NCI-H524 (cell line): ENCODE results near the gene IVD.

Source experiments
- DNase-seq, 2 experiments: peaks; one replicate each; lab custom pipeline; 2025; lab: John Stamatoyannopoulos, UW

The IVD gene

DNA sequence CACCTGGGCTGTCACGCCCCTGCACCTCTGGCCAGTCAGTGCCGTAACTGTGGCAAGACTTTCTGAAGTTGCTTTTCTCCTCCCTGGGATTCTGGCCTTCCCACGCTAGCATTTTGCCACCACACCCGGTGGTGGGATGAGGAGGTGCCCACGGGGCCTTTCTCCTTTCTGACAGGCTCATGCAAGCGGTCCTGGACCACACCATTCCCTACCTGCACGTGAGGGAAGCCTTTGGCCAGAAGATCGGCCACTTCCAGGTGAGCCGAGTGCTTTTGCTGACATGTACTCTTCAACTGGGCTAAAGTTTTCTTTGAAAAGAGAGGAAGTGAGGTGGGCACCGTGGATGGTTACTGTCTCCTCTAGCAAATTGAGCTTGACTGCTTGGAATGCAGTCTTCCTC lies 9.6 kb downstream of the IVD start:
- no peak for DNase-seq

- no peak for DNase-seq
Measured at GRCh38 chr15:40416056-40416455, 10.5 kb downstream of the IVD start.

DNA sequence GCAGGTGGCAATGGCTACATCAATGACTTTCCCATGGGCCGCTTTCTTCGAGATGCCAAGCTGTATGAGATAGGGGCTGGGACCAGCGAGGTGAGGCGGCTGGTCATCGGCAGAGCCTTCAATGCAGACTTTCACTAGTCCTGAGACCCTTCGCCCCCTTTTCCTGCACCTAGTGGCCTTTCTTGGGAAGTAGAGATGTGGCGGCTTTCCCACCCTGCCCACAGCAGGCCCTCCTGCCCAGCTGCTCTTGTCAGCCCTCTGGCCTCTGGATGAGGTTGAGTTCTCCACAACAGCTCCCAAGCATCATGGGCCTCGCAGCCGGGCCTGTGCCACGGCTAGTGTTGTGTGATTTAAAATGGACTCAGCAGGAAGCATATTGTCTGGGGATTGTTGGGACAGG lies 12.5 kb downstream of the IVD start:
- no peak for DNase-seq

DNA sequence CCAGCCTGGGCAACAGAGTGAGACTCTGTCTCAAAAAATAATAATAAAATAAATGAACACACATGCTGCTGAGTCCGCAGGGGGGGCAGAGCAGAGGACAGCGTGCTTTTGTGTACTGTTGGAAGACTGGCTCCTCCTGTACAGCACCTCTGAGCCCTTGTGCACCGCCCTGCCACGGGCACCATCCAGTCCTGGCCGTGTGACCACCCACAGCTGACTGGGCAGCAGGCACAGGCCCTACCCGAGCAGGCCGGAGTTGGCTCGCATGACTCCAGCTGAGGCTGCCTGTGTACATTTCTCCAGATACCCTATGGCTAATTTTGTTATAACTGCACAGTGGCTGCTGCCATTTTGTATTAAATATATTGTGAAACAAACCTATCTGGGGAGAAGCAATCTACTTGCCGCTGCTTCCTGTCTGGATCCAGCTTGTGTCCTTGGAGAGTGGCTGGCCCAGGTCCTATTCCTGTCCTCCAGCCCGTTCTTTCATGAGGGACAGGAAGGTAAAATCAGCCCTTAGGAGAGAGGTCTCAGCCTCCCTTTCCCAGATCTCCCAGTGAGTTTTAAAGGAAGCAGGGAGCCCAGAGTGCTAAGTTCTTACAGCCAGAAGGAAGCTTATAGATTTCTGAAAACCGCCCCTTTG lies 14.6 kb downstream of the IVD start:
- no peak for DNase-seq

DNA sequence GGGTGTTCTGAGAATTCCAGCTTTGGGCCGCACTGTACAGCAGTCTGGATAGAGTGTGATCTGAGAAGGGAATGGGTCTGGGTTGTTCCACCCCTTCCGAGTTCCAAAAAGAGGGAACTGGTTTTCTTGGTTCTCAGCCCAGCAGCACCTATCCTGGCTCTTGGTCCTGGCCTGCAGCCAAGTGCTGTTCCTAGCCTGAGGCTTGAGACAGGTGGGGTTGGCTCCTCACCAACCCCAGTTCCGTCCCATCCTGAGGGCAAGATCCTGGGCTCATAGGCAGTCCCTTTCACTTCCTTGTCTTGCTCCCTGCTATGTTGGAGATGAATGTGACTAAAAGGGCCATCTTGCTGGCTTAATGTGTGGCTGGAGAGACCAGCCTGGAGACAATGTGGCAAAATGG lies 15.2 kb downstream of the IVD start:
- peak in 1 of 2 experiments; percentile 51 for DNase-seq

DNA sequence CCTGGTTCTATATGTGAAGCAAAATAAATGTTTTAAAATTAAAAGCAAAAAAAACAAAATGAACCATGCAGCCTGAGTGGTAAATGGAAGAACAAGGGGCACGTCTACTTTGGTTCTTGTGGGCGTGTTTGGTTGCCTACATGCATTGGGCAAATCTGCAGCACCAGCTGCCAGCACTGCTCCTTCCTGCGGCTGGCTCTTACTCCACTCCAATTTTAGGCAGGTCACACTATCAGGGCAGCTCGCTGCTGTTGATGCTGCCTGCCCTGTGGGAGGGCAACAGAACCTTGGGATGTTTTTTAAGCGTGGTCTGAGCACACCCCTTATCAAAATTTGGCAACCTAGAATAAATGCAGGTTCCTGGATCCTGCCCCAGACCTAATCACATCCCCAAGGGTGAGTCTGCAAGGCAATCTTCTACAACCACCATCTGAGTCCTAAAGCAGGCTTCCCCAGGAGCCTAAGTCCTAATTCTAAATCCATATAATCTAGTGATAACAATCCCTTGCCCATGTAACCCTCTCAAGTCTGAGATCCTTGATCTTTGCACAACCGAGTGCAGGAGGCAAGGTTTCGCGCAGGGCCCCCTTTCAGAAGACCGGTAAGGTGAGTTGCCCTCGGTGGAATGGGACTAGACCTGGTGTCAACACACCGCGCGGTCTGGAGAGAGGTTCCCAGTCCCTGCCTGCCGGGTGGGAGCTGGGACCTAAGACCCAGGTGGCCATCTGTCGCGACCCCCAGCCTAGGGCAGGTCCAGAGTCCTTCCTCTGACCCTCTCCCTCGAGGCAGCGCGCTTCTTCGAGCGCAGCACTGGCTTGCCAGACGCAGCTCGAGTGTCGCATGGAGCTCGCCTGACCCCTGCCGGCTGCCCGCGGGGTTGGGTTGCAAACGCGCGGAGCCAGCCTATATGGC lies 15.9 kb downstream of the IVD start:
- peak; percentile 66 to 75 for DNase-seq

- peak in 1 of 2 experiments; percentile 46 for DNase-seq
Measured at GRCh38 chr15:40424483-40425115, 19.0 kb downstream of the IVD start.

GRCh38 chr15:40425681-40426080 lies 20.1 kb downstream of the IVD start:
- no peak for DNase-seq

DNA sequence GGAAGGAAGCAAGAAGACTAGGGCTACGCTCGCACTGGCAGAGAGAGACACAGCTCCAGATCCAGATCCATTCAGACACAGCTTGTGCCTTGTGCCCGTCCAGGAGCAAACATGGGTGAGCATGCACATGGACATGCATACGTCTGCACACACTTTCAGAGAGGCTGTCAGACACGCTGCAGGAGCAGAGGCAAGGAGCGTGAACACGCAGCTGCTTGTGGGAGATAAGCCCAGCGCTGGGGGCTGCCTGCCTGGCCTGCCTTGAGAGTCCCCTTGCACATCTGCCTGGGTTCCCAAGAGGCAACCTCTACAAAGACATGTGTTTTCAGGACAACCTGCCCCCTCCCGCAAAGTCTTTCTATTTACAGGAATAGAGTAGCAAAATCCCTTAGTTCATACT lies 21.6 kb downstream of the IVD start:
- DNase-seq, result no peak

DNA sequence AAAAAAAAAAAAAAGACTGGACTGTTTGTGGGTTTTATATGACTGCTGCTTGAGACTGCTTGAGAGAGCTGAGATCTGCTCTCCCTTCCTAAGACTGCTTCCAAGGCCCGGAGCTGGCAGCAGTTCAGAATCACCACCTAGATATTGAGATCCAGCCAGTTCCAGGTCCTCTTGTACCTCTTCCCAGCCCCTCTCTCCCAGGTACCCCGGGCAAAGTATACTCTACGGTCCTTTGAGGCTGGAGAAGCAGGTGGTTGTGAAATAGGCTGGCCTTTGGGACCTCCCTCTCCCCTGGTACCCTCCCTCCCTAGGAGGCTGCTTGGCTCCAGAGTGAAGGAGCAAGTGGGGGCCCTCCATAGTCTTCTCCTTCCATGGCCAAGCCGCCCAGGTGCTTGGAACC lies 22.6 kb downstream of the IVD start:
- DNase-seq, result no peak

GRCh38 chr15:40429068-40429710 lies 23.6 kb downstream of the IVD start:
- no peak for DNase-seq

DNA sequence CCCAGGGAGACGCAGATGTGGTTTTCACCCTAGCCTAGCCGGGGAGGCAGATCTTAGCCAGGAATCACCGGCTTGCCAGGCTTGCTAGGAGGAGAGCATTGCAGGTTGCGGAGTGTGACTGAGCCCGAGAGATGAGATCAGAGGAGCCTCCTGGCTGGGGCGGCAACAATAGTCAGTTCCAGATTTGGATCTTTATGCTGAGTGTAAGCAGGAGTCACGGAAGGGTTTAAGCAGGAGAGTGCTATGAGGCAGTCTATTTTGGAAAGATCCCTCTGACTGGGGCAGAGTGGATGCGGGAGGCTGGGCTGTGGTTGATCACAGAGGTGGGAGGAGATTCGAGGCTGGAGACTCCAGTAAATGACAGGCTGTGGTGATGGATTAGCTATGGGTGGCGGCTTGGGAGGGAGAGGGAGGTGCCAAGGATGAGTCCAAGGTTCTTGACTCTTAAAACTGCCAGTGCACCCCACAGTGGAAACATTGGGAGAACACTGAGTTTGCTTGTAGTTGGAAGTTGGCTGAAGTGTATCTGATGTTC lies 24.7 kb downstream of the IVD start:
- DNase-seq, result peak in 1 of 2 experiments; percentile 26

GRCh38 chr15:40435023-40435709 lies 29.6 kb downstream of the IVD start:
- DNase-seq, result no peak

GRCh38 chr15:40435710-40436089 lies 30.1 kb downstream of the IVD start:
- DNase-seq, result no peak

GRCh38 chr15:40436116-40436891 lies 30.7 kb downstream of the IVD start:
- DNase-seq, result peak in 1 of 2 experiments; percentile 43

- DNase-seq, result peak in 1 of 2 experiments; percentile 56
Measured at GRCh38 chr15:40436892-40437751, 31.5 kb downstream of the IVD start.

DNA sequence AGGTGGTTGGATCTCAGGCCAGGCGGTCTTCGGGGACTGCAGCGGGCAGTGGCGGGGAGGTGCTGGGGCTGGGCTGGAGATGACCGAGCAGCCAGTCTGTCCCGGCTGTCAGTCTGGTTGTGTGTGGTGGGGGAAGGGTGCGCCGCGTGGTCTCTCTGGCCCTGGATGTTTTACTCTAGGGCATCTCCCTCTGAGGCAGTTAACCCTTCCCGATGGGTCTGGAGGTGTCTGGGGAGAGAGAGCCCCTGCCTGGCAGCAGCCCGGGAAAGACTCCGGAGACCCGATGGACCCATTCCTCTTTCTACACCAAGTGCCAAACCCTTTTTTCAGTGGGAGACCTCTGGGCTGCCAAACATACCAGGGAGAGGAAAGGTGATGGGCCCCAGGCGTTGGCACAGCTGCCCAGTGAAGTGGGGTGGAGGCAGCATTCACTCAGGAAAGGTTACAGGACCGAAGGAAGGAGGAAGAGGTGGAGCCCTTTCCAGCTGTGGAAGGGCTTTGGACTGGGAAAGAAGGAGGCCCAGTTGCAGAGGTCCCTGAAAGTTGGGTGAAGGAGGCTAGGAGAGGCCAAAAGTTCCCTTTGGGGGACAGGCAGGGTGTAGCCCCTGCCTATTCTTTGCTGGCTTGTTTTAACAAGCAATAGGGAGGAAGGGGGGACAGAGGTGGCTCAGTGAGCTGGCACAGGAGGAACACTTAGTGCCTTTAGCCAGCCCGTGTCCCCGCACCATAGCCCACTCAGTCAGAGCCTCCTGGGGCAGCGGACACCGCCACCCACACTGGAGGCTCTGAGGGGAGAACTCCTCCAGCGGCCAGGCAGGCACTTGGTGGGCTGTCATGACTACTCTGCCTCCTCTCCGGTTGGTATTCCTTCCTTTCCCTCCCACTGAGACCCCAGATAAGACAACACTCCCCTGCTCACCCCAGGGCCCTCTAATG lies 32.4 kb downstream of the IVD start:
- DNase-seq, result no peak

GRCh38 chr15:40438712-40439111 lies 33.1 kb downstream of the IVD start:
- no peak for DNase-seq
